MM.1S (cell line): ENCODE results near the gene ZNF438.

Source experiments
- EZH2 ChIP-seq: fragments of 300-600 bp; sonication (generic); optimal IDR thresholded peaks from 2 replicates; pipeline ENCODE3; 2017; ENCODE audit warnings: low read depth, mild to moderate bottlenecking, antibody characterized with exemption, low read length, mixed read lengths
- TF ChIP-seq, protein P1 (sequence below): fragments of 300-600 bp; sonication (generic); IDR thresholded peaks from 2 replicates; pipeline ENCODE4 v1.5.1; 2016; ENCODE audit warnings: antibody characterized with exemption, low read length, mixed read lengths

DNA sequence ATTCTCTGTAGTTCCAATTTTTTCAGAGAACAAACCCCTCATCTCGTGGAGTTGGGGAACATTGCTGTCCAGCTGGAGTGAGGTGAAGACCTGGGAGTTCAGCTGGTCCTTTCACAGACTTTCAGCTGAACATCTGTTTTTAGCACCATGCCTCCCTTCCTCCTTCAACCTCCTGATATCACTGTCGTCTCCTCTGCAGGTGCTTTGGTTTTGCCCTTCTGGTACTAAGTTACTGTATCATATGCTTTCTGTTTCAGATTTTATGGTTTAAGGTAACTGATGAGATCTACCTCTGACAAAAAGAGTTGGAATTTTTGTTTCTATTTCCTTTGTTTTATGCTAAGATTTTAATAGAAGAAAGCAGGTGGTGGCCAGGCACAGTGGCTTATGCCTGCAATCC lies 102.9 kb downstream of the ZNF438 start:
- TF ChIP-seq EZH2, result no peak
- TF ChIP-seq, protein P1, sequence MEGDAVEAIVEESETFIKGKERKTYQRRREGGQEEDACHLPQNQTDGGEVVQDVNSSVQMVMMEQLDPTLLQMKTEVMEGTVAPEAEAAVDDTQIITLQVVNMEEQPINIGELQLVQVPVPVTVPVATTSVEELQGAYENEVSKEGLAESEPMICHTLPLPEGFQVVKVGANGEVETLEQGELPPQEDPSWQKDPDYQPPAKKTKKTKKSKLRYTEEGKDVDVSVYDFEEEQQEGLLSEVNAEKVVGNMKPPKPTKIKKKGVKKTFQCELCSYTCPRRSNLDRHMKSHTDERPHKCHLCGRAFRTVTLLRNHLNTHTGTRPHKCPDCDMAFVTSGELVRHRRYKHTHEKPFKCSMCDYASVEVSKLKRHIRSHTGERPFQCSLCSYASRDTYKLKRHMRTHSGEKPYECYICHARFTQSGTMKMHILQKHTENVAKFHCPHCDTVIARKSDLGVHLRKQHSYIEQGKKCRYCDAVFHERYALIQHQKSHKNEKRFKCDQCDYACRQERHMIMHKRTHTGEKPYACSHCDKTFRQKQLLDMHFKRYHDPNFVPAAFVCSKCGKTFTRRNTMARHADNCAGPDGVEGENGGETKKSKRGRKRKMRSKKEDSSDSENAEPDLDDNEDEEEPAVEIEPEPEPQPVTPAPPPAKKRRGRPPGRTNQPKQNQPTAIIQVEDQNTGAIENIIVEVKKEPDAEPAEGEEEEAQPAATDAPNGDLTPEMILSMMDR, result no peak
